ENCODE data around the gene BRSK1. TPM values are rescaled to one million over a fixed set of nuclear protein-coding genes. Genes with fewer than 3 reads are reported as not detected.

Gene BRSK1
- total and polyA plus RNA-seq, 4 donors: 0.53 to 6.4 (median 1.5) TPM

GRCh38 chr19:55336101-55336500, 52.3 kb downstream of the BRSK1 start:
- DNase-seq (no peak), ATAC-seq (ENCODE audit: insufficient read depth, low FRiP score) (no peak)
- 81 to 84% methylated on average over 7 of the region's 7 CpGs for WGBS, 2 donors
- Histone ChIP-seq H3K27ac (ENCODE audit: low read depth in 1 of 2, low read length in 1 of 2) (no peak overlapping the region), H3K27me3 (ENCODE audit: control insufficient read depth in 3 of 3, insufficient read depth in 3 of 3, low read length in 2 of 3) (peaks cover 0 to 4% (median 0%) of the 10 kb centered on the region in 3 donors), H3K9ac (ENCODE audit: insufficient read depth in 1 of 2, low read length in 2 of 2) (no peak overlapping the region), H3K4me1 (ENCODE audit: control insufficient read depth in 5 of 5, insufficient read depth in 5 of 5, low read length in 5 of 5) (peaks cover 0 to 16% (median 6%) of the 10 kb centered on the region in 5 donors), H3K36me3 (ENCODE audit: control insufficient read depth in 4 of 4, insufficient read depth in 4 of 4, low read length in 4 of 4) (no peaks in the 10 kb centered on the region), H3K9me3 (ENCODE audit: control insufficient read depth in 4 of 4, insufficient read depth in 3 of 4, low read length in 3 of 4) (no peaks in the 10 kb centered on the region), H3K4me3 (no peak overlapping the region)
- TF ChIP-seq CTCF (IDR thresholded peaks at IDR 0.05; ENCODE audit: control extremely low read depth, extremely low read depth): no peak

GRCh38 chr19:55339105-55339888, 55.5 kb downstream of the BRSK1 start, which contains the start of gene KMT5C:
TSS of gene KMT5C (plus strand) at chr19:55339876. CDS start at chr19:55341937, 2,061 bp downstream.
- WGBS, 2 donors: 0 to 1% methylated on average over 63 of the region's 63 CpGs
- TF ChIP-seq CTCF (IDR thresholded peaks at IDR 0.05; ENCODE audit: control extremely low read depth, extremely low read depth): no peak
- ATAC-seq (ENCODE audit: insufficient read depth, low FRiP score): peak; percentile 94

GRCh38 chr19:55339889-55340783, 56.3 kb downstream of the BRSK1 start:
- Histone ChIP-seq H3K4me1 (ENCODE audit: control insufficient read depth in 5 of 5, insufficient read depth in 5 of 5, low read length in 5 of 5) (peaks cover 6 to 23% (median 9%) of the 10 kb centered on the region in 5 donors), H3K4me3 (peak overlapping the region; percentile 50), H3K27me3 (ENCODE audit: control insufficient read depth in 3 of 3, insufficient read depth in 3 of 3, low read length in 2 of 3) (no peaks in the 10 kb centered on the region), H3K27ac (ENCODE audit: low read depth in 1 of 2, low read length in 1 of 2) (peak overlapping the region; percentile 71 to 85), H3K9ac (ENCODE audit: insufficient read depth in 1 of 2, low read length in 2 of 2) (peak overlapping the region in 1 of 2 donors; percentile 86), H3K36me3 (ENCODE audit: control insufficient read depth in 4 of 4, insufficient read depth in 4 of 4, low read length in 4 of 4) (peaks cover 0 to 17% (median 6%) of the 10 kb centered on the region in 4 donors), H3K9me3 (ENCODE audit: control insufficient read depth in 4 of 4, insufficient read depth in 3 of 4, low read length in 3 of 4) (no peaks in the 10 kb centered on the region)
- ATAC-seq (ENCODE audit: insufficient read depth, low FRiP score) (no peak), DNase-seq (peak in 2 of 3 donors; percentile 32 to 54)
- 4 to 7% methylated on average over 28 to 44 of the region's 44 CpGs for WGBS, 2 donors
- TF ChIP-seq CTCF (IDR thresholded peaks at IDR 0.05; ENCODE audit: control extremely low read depth, extremely low read depth): no peak

More at GRCh38 chr19:55339105-55339888, 55.5 kb downstream of the BRSK1 start, which contains the start of gene KMT5C:
- H3K27me3 ChIP-seq (ENCODE audit: control insufficient read depth in 3 of 3, insufficient read depth in 3 of 3, low read length in 2 of 3): no peaks in the 10 kb centered on the region
- H3K4me1 ChIP-seq (ENCODE audit: control insufficient read depth in 5 of 5, insufficient read depth in 5 of 5, low read length in 5 of 5): peaks cover 6 to 23% (median 9%) of the 10 kb centered on the region in 5 donors
- H3K9me3 ChIP-seq (ENCODE audit: control insufficient read depth in 4 of 4, insufficient read depth in 3 of 4, low read length in 3 of 4): no peaks in the 10 kb centered on the region
- peak within 1 kb of the TSS; percentile 91 to 94 for H3K27ac ChIP-seq (ENCODE audit: low read depth in 1 of 2, low read length in 1 of 2)
- peaks cover 0 to 17% (median 6%) of the 10 kb centered on the region in 4 donors for H3K36me3 ChIP-seq (ENCODE audit: control insufficient read depth in 4 of 4, insufficient read depth in 4 of 4, low read length in 4 of 4)
- peak within 1 kb of the TSS; percentile 50 for H3K4me3 ChIP-seq
- H3K9ac ChIP-seq (ENCODE audit: insufficient read depth in 1 of 2, low read length in 2 of 2): peak within 1 kb of the TSS; percentile 94 to 98
- DNase-seq: peak; percentile 100

Measured in lung (tissue), 12 donors.